HG03378 (cell line): ENCODE results near the gene CHIA.

Experiments used
- ATAC-seq: cut with Tn5 transposase; IDR thresholded peaks from one replicate; pipeline ENCODE4 v1.9.1; 2021; ENCODE audit warnings: mild to moderate bottlenecking, moderate library complexity; ENCODE audit not compliant: unreplicated experiment

The CHIA gene

DNA sequence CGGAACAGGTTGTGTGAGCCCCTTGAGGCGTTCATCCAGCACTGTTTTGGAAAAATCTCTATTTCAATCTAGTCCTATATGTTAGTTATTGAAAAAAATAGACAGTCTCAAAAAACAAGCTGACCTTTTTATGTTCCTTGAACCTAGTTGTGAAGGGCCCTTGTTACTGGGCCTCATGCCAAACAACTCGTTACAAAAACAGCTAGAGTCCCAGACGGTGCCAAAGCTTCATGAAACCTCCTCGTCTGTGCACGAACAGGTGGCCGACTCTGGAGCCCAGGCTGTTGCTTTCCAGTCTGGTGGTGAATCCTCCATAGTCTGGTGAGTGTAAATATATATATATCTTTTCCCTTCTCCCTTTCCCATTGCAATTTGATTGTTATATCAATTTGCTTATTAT is at the start of gene CHIA:
Gene CHIA (plus strand): TSS at position 222 of the 400 bp plus-strand sequence. CDS start 19,617 bp downstream, outside the sequence.
- ATAC-seq, result no peak

GRCh38 chr1:111241797-111242196 is 48.9 kb upstream of the CHIA start:
- ATAC-seq, result no peak

DNA sequence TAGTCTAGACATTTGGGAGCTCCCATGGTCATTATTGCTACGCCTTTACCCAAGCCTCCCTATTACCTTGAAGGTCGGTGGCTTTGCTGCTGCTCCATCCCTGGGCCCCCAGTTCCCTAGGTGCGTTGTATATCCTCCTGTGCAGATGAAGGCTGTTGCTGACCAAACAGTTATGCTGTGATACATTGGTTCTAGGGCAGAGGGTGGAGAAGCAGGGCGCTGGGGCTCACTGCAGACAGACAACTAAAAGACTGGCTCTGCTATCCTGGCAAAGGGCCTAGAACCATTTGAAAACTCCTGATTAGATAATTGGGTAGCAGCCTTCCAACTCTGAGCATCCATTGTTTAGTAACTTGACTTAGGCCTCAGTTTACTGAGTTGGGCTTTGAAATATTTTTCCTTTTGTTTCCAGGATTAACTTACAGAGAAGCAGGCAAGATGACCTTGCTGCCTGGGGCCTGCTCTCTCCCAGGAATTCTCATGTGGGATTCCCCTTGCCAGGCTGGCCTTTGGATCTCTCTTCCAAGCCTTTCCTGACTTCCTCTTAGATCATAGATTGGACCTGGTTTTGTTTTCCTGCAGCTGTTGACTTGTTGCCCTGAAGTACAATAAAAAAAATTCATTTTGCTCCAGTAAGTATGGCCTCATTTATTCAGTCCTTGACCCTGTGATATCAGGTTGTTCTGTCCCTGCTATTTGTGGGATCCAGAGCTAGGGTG is 47.7 kb upstream of the CHIA start:
- ATAC-seq, result no peak

DNA sequence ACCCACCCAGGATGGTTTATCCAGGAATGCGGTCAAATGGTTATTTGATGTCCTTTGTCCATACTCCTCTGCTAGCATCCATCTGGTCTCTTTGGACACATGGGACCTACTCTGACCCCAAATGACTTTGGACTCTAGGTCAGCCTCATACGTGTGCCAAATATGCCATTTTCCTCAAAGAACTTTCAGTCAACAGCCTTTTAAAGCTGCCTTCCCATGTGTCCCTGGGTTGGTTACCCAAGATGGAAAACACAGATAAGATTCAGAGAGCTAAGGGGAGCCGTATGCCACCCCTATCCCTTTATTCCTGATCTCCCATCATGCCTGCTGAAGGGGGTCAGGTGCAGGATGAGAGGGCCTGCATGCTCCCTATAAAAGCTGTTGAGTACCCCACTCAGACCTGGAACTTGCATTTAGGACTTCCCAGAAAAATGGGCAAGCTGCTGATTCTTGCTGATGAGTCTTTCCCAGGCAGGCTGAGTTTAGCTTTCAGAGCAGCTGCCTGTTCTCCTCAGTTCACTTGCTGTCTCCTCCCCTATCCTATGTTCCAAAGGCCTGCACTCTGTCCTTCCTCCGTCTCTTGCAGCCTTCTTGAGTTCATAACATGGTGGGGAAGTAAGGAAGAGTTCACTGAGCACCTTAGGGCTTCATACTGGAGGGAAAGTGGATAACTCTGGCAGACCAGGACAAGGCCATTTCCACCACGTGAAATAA is 43.4 kb upstream of the CHIA start:
- ATAC-seq, result no peak

GRCh38 chr1:111249960-111250359 is 40.7 kb upstream of the CHIA start:
- no peak for ATAC-seq

- ATAC-seq, result no peak
Measured at GRCh38 chr1:111251570-111251969, 39.1 kb upstream of the CHIA start.

- ATAC-seq, result no peak
Measured at GRCh38 chr1:111252786-111253185, 37.9 kb upstream of the CHIA start.

- no peak for ATAC-seq
Measured at GRCh38 chr1:111253876-111254275, 36.8 kb upstream of the CHIA start.

DNA sequence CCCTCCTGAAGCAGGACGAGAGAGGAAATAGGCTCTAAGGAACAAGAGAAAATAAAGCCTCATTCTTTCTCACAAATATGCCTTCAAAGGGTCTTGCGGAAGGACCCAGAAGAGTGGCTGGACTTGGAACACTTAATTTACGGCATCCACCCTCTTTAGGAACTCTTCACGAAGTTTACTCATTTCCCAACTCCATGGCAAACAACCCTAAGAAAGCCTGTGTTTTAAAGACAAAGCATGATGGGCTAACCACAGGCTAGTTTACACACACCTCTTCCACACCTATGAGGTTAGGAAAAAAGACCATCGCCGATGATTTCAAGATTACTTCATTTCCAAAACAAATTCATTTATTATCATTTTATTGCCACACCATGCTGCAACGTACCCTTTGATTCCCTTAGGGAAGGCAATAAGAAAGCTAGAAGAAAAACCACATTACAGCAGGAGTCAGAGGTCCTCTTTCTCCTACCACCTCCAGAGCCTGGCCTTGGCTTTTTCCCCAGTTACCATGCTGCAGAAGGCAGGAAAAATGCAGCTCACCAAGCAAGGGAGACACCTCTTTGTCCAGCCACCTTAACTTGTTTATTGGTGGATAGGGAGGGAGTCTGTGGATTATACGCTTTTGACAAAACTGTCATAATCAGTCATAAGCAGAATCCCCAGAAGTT is 33.5 kb upstream of the CHIA start:
- ATAC-seq, result no peak

DNA sequence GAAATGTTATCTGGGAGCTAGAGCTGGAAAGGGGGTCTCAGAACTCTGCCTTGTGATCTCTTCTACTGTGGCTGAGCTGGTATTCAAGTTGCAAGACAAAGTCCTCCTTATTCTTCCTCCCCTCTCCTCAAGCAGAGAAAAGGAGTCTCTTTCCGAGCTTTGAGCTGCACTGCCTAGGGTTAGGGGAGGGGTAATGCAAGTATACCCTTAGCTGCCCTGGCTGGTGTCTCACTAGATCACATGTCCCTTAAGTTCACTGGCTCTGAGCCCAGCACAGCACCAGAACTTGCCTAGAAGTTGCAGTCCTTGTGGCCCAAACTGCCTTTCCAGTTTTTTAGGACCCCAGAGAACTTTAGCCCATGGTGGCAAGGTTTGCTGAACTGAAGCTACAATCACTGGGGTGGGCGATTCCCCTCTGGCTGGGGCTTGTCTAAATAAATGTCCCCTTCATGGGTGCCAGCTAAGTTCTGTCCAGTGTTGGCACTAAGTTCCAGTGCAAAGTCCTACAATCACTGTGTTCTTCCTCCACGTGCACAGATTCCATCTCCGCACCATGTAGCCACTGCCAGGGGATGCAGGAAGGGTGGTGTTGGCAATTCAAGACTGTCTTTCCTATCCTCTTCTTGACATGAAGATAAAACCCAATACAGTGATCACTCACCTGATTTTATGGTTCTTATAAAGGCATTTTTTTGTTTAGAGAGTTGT is 22.7 kb upstream of the CHIA start:
- no peak for ATAC-seq

- ATAC-seq, result no peak
Measured at GRCh38 chr1:111269825-111270406, 20.7 kb upstream of the CHIA start.

DNA sequence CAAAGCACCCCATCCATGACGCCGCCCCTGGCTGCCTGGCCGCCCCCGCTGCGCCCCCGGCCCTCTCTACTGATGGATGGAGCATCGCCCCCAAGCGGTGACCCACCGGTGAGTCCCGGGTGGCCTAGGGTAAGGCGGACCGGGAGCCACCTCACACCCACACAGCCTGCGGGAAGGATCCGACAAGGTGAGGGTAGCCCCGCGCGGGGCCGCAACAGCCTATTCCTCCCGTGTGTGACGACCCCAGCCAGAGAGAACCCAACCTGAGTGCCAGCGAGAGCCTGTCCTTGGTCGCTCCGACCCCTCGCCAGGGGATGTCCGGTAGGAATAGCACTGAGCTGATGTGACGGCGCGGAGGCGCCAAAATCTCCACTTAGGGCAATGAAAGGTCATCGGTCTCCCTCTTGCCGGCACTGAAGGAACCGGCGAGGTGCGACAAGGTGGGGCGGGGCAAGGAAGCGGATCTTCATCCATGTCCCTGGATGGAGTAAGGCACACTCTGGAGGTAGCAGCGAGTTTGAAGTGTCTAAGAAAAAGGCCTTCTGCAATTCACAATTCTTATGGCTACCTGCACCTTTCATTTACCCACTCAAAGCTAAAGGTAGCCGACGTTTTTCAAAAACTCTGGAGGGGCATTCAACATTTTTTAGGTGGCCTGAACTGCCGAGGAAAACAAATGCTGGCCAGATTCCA is 19.7 kb upstream of the CHIA start:
- no peak for ATAC-seq

DNA sequence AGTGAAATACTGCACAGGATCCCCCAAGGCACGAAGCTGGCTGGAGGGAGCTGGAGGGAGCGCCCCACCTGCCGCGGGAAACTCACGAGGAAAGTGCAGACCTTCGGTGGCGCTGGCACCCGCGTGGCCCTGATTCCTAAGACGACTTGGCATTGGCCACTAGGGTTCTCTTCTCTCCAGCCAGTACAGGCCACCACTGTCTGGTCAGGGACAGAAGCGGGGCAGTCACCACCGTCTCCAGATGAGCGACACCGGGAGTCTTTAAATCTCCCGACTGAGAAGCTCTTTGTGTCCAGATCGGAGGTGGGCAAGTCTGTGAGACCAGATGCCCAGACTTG is 19.2 kb upstream of the CHIA start:
- ATAC-seq, result no peak

GRCh38 chr1:111272081-111272480 is 18.6 kb upstream of the CHIA start:
- no peak for ATAC-seq

- ATAC-seq, result peak; percentile 52
Measured at GRCh38 chr1:111274653-111275052, 16.0 kb upstream of the CHIA start.

DNA sequence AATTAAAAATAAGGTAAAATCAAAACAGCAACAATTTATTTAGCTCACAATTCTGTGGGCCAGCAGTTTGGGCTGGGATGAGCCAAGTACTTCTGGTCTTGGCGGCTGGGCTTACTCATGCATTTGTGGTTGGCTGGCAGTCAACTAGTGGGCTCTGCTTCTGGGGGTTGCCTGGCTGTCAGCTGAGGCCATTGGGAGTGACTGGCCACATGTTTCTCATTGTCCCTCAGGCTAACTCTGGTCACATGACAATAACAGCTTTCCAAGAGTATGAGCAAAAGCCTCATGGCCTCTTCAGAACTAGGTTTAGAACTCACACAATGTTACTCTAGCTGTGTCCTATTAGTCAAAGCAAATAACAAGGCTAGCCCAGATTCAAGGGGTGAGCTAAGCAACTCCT is 15.6 kb upstream of the CHIA start:
- ATAC-seq, result peak; percentile 28

GRCh38 chr1:111275780-111276433 is 14.7 kb upstream of the CHIA start:
- ATAC-seq, result no peak

DNA sequence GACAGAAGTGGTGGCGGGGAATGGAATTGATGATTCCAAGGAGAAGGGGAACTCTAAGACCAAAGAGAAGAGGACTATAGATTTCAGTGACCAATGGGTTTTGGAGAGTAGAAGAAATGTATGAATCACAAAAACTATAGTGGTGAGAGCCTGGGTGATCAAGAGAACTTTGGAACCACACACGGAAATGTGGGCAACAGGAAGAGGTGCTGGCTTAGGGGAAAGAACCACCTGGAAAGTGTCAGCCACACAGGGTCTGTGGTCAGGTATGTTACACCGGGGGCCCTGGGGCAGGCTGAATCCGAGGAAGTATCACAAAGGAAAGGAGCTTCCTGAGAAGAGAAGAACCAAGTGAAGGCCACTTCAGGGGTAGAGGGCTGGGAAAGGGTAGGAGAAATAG is 11.5 kb upstream of the CHIA start:
- ATAC-seq, result no peak

GRCh38 chr1:111280267-111280666 is 10.4 kb upstream of the CHIA start:
- ATAC-seq, result no peak

- ATAC-seq, result no peak
Measured at GRCh38 chr1:111281411-111281810, 9.2 kb upstream of the CHIA start.
